Right lobe of liver (tissue), 6 donors: ENCODE results near the gene ADGRD1. TPM values are rescaled to one million over a fixed set of nuclear protein-coding genes. Genes with fewer than 3 reads are reported as not detected.
"Not testable (repeated sequence)": the region's sequence is repeated elsewhere in the genome, so short reads cannot be mapped to it uniquely, and the experiment has no call there.

Experiments used
- ATAC-seq, 4 donors: fragments of 200-7000 bp; cut with Tn5 transposase; one replicate each; pipeline ENCODE4 v1.9.1; 2020; ENCODE audit warnings: mild to moderate bottlenecking in 4 of 4, moderate library complexity in 4 of 4
- DNase-seq, 3 donors: peaks; one replicate each; pipeline ENCODE4 v3.0.0-alpha.2; 2020
- H3K27ac ChIP-seq, 3 donors: fragments of 200-600 bp; one replicate each; pipeline ENCODE4 v1.8.0; 2022
- H3K27me3 ChIP-seq, 2 donors: fragments of 200-600 bp; one replicate each; pipeline ENCODE4 v1.8.0; 2022
- H3K36me3 ChIP-seq, 4 donors: fragments of 200-600 bp; sonication (generic) in 1 of 4; one replicate each; pipeline versions ENCODE4 v1.5.1 to v1.8.0; 2017 to 2022; ENCODE audit warnings: control low read depth in 1 of 4
- H3K4me1 ChIP-seq, 4 donors: fragments of 200-600 bp; sonication (generic) in 1 of 4; one replicate each; pipeline versions ENCODE4 v1.5.1 to v1.8.0; 2017 to 2022; ENCODE audit warnings: control low read depth in 1 of 4
- H3K4me3 ChIP-seq, 3 donors: fragments of 200-600 bp; one replicate each; pipeline ENCODE4 v1.8.0; 2022
- H3K9me3 ChIP-seq, 4 donors: fragments of 200-600 bp; sonication (generic) in 1 of 4; one replicate each; pipeline versions ENCODE4 v1.5.1 to v1.8.0; 2017 to 2022; ENCODE audit warnings: control low read depth in 1 of 4
- POLR2A ChIP-seq: fragments of 450-650 bp; IDR thresholded peaks from one replicate; pipeline ENCODE4 v1.6.1; 2017; ENCODE audit warnings: antibody characterized with exemption, mild to moderate bottlenecking
- WGBS: methylation state at CpG from one replicate; pipeline ENCODE4 v1.1.6; 2018; ENCODE audit warnings: low coverage, low lambda C conversion rate; ENCODE audit not compliant: insufficient coverage; ENCODE audit errors: missing lambda C conversion rate; 5-methylcytosine and 5-hydroxymethylcytosine counted together
- intact Hi-C, 2 donors: fragments of 100-400 bp; cut with DNase I; formaldehyde crosslinking; loops; one replicate each; pipeline versions ENCODE4 v1.11.2 to v1.14.1; 2022
- total RNA-seq, 6 experiments: library from RNA; depleted of rRNA in 2 of 6; stranded (reverse); fragments of >200 nt in 2 of 6; fragmentation: NEBNext Ultra II Directional in 3 of 6; extraction: Animal tissue kit (Norgen Biotek cat#: 25700) in 3 of 6; gene quantifications; one replicate each; pipeline versions ENCODE4 v1.1.0 to v1.2.4, GENCODE V29; 2016 to 2023
- TF ChIP-seq, protein P1 (sequence below), 4 donors: fragments of 200-600 bp in 3 of 4; fragments of 450-650 bp in 1 of 4; IDR thresholded peaks; one replicate each; pipeline versions ENCODE4 v1.5.1 to v1.8.0; 2016 to 2022; ENCODE audit warnings: antibody characterized with exemption in 4 of 4, mild to moderate bottlenecking in 2 of 4
- donor health status: DM: no; HTN: yes; CAD: no.
- donor health status: DM: no; HTN: no; CAD: no.
- donor health status: DM: no; HTN: no; CAD: no.
- donor health status: DM: no; HTN: yes; CAD: no.
- donor health status: DM: no; HTN: yes; CAD: no.

Gene ADGRD1
- total RNA-seq, 6 experiments from 2014 or later, result 4.7 to 17.0 (median 10.9) TPM

DNA sequence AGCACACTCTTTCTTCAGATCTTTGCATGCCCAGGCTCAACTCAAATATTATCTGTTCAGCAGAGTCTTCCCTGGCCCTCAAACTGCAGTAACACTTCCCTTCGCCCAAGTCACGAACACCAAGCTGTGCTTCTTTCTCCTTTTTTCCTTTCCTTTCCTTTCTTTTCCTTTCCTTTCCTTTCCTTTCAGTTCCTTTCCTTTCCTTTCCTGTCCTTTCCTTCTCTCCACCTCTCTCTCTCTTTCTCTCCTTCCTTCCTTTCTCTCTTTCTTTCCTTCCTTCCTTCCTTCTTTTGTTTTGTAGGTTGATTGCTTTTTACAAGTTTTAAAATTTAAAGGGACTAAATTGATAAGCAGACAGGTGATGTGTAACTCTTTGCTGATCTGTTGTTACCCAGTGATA, 19.0 kb upstream of the ADGRD1 start:
- no peak for TF ChIP-seq POLR2A
- TF ChIP-seq, protein P1, sequence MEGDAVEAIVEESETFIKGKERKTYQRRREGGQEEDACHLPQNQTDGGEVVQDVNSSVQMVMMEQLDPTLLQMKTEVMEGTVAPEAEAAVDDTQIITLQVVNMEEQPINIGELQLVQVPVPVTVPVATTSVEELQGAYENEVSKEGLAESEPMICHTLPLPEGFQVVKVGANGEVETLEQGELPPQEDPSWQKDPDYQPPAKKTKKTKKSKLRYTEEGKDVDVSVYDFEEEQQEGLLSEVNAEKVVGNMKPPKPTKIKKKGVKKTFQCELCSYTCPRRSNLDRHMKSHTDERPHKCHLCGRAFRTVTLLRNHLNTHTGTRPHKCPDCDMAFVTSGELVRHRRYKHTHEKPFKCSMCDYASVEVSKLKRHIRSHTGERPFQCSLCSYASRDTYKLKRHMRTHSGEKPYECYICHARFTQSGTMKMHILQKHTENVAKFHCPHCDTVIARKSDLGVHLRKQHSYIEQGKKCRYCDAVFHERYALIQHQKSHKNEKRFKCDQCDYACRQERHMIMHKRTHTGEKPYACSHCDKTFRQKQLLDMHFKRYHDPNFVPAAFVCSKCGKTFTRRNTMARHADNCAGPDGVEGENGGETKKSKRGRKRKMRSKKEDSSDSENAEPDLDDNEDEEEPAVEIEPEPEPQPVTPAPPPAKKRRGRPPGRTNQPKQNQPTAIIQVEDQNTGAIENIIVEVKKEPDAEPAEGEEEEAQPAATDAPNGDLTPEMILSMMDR (IDR thresholded peaks at IDR 0.05), result no peak
- no peak for DNase-seq
- ATAC-seq, result no peak
- Histone ChIP-seq H3K27ac (no peak overlapping the region), H3K36me3 (no peaks in the 10 kb centered on the region), H3K4me3 (no peak overlapping the region), H3K9me3 (no peaks in the 10 kb centered on the region), H3K4me1 (no peaks in the 10 kb centered on the region), H3K27me3 (no peaks in the 10 kb centered on the region)
- intact Hi-C loops, result no loop called here
- WGBS, result 67% methylated on average over 2 of the region's 2 CpGs

- 40% methylated on average over 2 of the region's 2 CpGs for WGBS
- DNase-seq (no peak), ATAC-seq (no peak)
- H3K27ac ChIP-seq, result no peak overlapping the region
- no peaks in the 10 kb centered on the region for H3K4me1 ChIP-seq
- H3K27me3 ChIP-seq, result no peaks in the 10 kb centered on the region
- no peak overlapping the region for H3K4me3 ChIP-seq
- no peak for TF ChIP-seq POLR2A
- TF ChIP-seq, protein P1 (IDR thresholded peaks at IDR 0.05), result no peak
- H3K9me3 ChIP-seq, result no peaks in the 10 kb centered on the region
- intact Hi-C loops, result no loop called here
- H3K36me3 ChIP-seq, result no peaks in the 10 kb centered on the region
Observed at GRCh38 chr12:130936561-130936960, 17.1 kb upstream of the ADGRD1 start.

- H3K27me3 ChIP-seq, result no peaks in the 10 kb centered on the region
- ATAC-seq, result no peak
- TF ChIP-seq, protein P1 (IDR thresholded peaks at IDR 0.05), result no peak
- no peak for TF ChIP-seq POLR2A
Observed at GRCh38 chr12:130937063-130937462, 16.6 kb upstream of the ADGRD1 start.

DNA sequence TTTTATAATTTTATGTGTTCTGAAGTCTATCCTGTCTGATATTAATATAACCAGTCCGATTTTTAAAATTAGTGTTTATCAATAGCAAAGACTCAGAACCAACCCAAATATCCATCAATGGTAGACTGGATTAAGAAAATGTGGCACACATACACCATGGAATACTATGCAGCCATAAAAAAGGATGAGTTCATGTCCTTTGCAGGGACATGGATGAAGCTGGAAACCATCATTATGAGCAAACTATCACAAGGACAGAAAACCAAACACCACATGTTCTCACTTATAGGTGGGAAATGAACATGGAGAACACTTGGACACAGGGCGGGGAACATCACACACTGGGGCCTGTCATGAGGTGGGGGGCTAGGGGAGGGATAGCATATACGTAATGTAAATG, 16.2 kb upstream of the ADGRD1 start:
- H3K36me3 ChIP-seq, H3K27me3 ChIP-seq, H3K4me3 ChIP-seq, H3K4me1 ChIP-seq, ATAC-seq, H3K27ac ChIP-seq, intact Hi-C loops, DNase-seq, H3K9me3 ChIP-seq: not testable (repeated sequence)
- WGBS, result 82% methylated on average over 2 of the region's 3 CpGs

More at GRCh38 chr12:130937063-130937462, 16.6 kb upstream of the ADGRD1 start:
- Histone ChIP-seq H3K36me3 (no peaks in the 10 kb centered on the region), H3K4me3 (no peak overlapping the region), H3K4me1 (no peaks in the 10 kb centered on the region), H3K27ac (no peak overlapping the region), H3K9me3 (no peaks in the 10 kb centered on the region)
- no peak for DNase-seq
- intact Hi-C loops, result no loop called here
- WGBS, result 74% methylated on average over 2 of the region's 2 CpGs

GRCh38 chr12:130938186-130938585, 15.5 kb upstream of the ADGRD1 start:
- ATAC-seq (no peak), DNase-seq (no peak)
- Histone ChIP-seq H3K4me3 (no peak overlapping the region), H3K36me3 (no peaks in the 10 kb centered on the region), H3K4me1 (no peaks in the 10 kb centered on the region), H3K27ac (no peak overlapping the region), H3K27me3 (no peaks in the 10 kb centered on the region), H3K9me3 (no peaks in the 10 kb centered on the region)
- TF ChIP-seq, protein P1 (IDR thresholded peaks at IDR 0.05), result no peak
- TF ChIP-seq POLR2A, result no peak
- intact Hi-C loops, result no loop called here
